ENCODE data around the gene NR3C1. TPM values are rescaled to one million over a fixed set of nuclear protein-coding genes. Genes with fewer than 3 reads are reported as not detected.

The NR3C1 gene
- total and polyA plus RNA-seq, 2 of the 13 experiments (the other 11 are each of a cell fraction or from before 2014, with no cell fraction given), result 10.0 to 24.3 TPM

DNA sequence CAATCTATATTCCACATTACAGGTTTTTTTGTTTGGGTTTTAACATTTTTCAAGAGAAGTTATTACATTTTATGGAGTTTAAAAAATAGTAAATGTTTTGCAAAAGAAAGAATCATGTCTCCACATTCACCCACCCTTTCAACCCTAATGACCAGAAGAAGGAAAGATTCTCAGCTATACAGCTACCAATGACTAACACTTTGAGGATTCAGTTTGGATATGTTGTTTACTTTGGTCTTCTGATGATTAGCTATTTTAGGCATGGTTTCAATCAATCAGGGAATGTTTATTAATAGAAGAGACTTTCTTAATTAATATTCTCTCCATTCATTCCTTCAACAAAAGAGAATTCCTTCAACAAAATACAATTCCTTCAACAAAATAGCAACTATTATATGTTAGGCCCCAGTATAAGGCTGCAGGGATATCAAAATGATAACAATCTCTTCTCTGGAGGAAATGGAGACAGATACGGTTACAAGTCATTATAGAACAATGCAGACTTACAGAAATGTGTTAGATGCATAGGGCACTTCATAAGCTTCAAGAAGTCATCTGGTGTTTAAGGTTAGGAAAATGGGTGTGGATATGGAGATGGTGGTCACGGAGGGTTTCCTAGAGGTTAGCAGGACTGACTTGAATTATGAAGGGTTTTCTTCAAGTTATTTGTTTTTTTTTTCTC, 9.3 kb upstream of the NR3C1 start:
- BruUV-seq (replicated peaks), result no TSS peak
- in situ Hi-C loops (cut with HindIII; ENCODE audit: extremely low pct_ligation_motif_present, low pct_unique_long_range_greater_than_20kb) (no loop called here), intact Hi-C loops (cut with micrococcal nuclease; ENCODE audit: unreplicated experiment) (no loop called here)
- no peak overlapping the region for H2AFZ ChIP-seq (ENCODE audit: low read length)
- no peaks in the 10 kb centered on the region for H3K36me3 ChIP-seq (replicated peaks in 1 of 2; ENCODE audit: control insufficient read depth in 1 of 2, insufficient read depth in 2 of 2, low read length in 2 of 2)
- no peak overlapping the region for H3K9ac ChIP-seq (ENCODE audit: insufficient read depth, low read depth, low read length)
- H3K79me2 ChIP-seq (ENCODE audit: insufficient read depth, low read length), result no peaks in the 10 kb centered on the region
- H3K27me3 ChIP-seq (ENCODE audit: control insufficient read depth in 1 of 2, insufficient read depth in 2 of 2, low read length in 2 of 2), result no peaks in the 10 kb centered on the region
- ChIA-PET CTCF (ENCODE audit: low intra/inter-chr PET ratio, low total read pairs) (no interaction called here), POLR2A (interaction anchor here (0.9 kb wide), 1 partner anchor 9 kb away, joined by 3 read pairs; no protein-coding TSS in a partner anchor)
- TF ChIP-seq SALL2 (CRISPR knock-in tag; IDR thresholded peaks at IDR 0.05), result no peak
- no peak for TF ChIP-seq ZNF274 (CRISPR knock-in tag; IDR thresholded peaks at IDR 0.05)
- TF ChIP-seq SIN3A (IDR thresholded peaks at IDR 0.05; ENCODE audit: borderline replicate concordance, low read depth, low read length), result no peak
- TF ChIP-seq ZSCAN25 (CRISPR knock-in tag; IDR thresholded peaks at IDR 0.05), result no peak
- no peak for TF ChIP-seq MAF1 (CRISPR knock-in tag; IDR thresholded peaks at IDR 0.05; ENCODE audit: borderline replicate concordance)
- TF ChIP-seq, protein P1, sequence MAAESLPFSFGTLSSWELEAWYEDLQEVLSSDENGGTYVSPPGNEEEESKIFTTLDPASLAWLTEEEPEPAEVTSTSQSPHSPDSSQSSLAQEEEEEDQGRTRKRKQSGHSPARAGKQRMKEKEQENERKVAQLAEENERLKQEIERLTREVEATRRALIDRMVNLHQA (CRISPR knock-in tag; IDR thresholded peaks at IDR 0.05), result no peak
- H3K4me3 ChIP-seq (replicated peaks in 1 of 3; ENCODE audit: insufficient read depth in 1 of 3, low read depth in 2 of 3, low read length in 3 of 3), result no peak overlapping the region
- WGBS (ENCODE audit: low lambda C conversion rate), result 66% methylated on average over 2 of the region's 2 CpGs
- no peak for ATAC-seq
- H4K20me1 ChIP-seq (ENCODE audit: insufficient read depth, low read length), result no peaks in the 10 kb centered on the region
- no peak for DNase-seq (ENCODE audit: low spot score)
- H3K4me2 ChIP-seq (ENCODE audit: low read depth, low read length), result no peak overlapping the region
- H3K9me3 ChIP-seq (ENCODE audit: low read length), result no peaks in the 10 kb centered on the region
- H3K27ac ChIP-seq (ENCODE audit: extremely low read length, insufficient read depth, low read length), result no peak overlapping the region
- no peak for FAIRE-seq
- H3K4me1 ChIP-seq (ENCODE audit: insufficient read depth, low read length), result peaks cover 20% of the 10 kb centered on the region

- H3K4me3 ChIP-seq (replicated peaks in 1 of 3; ENCODE audit: insufficient read depth in 1 of 3, low read depth in 2 of 3, low read length in 3 of 3), result no peak overlapping the region
- CTCF ChIA-PET (ENCODE audit: low intra/inter-chr PET ratio, low total read pairs), result no interaction called here
- H3K9me3 ChIP-seq (ENCODE audit: low read length), result no peaks in the 10 kb centered on the region
- H3K9ac ChIP-seq (ENCODE audit: insufficient read depth, low read depth, low read length), result no peak overlapping the region
- intact Hi-C loops (cut with micrococcal nuclease; ENCODE audit: unreplicated experiment) (loop anchor here (10.0 kb wide), 1 partner anchor 155 kb away; no protein-coding TSS in a partner anchor), in situ Hi-C loops (cut with HindIII; ENCODE audit: extremely low pct_ligation_motif_present, low pct_unique_long_range_greater_than_20kb) (no loop called here)
- FAIRE-seq, result no peak
- no peaks in the 10 kb centered on the region for H3K27me3 ChIP-seq (ENCODE audit: control insufficient read depth in 1 of 2, insufficient read depth in 2 of 2, low read length in 2 of 2)
- no peak overlapping the region for H3K4me2 ChIP-seq (ENCODE audit: low read depth, low read length)
- no peaks in the 10 kb centered on the region for H3K36me3 ChIP-seq (replicated peaks in 1 of 2; ENCODE audit: control insufficient read depth in 1 of 2, insufficient read depth in 2 of 2, low read length in 2 of 2)
- no peaks in the 10 kb centered on the region for H4K20me1 ChIP-seq (ENCODE audit: insufficient read depth, low read length)
- POLR2A ChIA-PET, result no interaction called here
- no peak overlapping the region for H2AFZ ChIP-seq (ENCODE audit: low read length)
- ATAC-seq, result no peak
- H3K79me2 ChIP-seq (ENCODE audit: insufficient read depth, low read length), result no peaks in the 10 kb centered on the region
- no peak for DNase-seq (ENCODE audit: low spot score)
- H3K27ac ChIP-seq (ENCODE audit: extremely low read length, insufficient read depth, low read length), result no peak overlapping the region
- H3K4me1 ChIP-seq (ENCODE audit: insufficient read depth, low read length), result peaks cover 15% of the 10 kb centered on the region; the same call in 1 of the 2 replicates
- BruUV-seq (replicated peaks), result no TSS peak
- WGBS (ENCODE audit: low lambda C conversion rate), result 63% methylated on average over 2 of the region's 2 CpGs
- TF ChIP-seq MAX (IDR thresholded peaks at IDR 0.05), result no peak
- no peak for TF ChIP-seq ZGPAT (CRISPR knock-in tag; IDR thresholded peaks at IDR 0.05)
- no peak for TF ChIP-seq ZNF350 (CRISPR knock-in tag; IDR thresholded peaks at IDR 0.05; ENCODE audit: borderline replicate concordance, low read depth)
- TF ChIP-seq JUN (CRISPR knock-in tag; IDR thresholded peaks at IDR 0.05), result no peak
- TF ChIP-seq AKAP8 (CRISPR knock-in tag; IDR thresholded peaks at IDR 0.05), result no peak
- TF ChIP-seq SALL1 (CRISPR knock-in tag; IDR thresholded peaks at IDR 0.05), result no peak
- TF ChIP-seq MXD4 (CRISPR knock-in tag; IDR thresholded peaks at IDR 0.05), result no peak
- no peak for TF ChIP-seq KDM5B (CRISPR knock-in tag; IDR thresholded peaks at IDR 0.05; ENCODE audit: borderline replicate concordance)
- TF ChIP-seq, protein P2, sequence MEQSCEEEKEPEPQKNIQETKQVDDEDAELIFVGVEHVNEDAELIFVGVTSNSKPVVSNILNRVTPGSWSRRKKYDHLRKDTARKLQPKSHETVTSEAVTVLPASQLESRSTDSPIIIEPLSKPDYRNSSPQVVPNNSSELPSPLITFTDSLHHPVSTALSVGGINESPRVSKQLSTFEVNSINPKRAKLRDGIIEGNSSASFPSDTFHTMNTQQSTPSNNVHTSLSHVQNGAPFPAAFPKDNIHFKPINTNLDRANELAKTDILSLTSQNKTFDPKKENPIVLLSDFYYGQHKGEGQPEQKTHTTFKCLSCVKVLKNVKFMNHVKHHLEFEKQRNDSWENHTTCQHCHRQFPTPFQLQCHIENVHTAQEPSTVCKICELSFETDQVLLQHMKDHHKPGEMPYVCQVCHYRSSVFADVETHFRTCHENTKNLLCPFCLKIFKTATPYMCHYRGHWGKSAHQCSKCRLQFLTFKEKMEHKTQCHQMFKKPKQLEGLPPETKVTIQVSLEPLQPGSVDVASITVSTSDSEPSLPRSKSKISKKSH (CRISPR knock-in tag; IDR thresholded peaks at IDR 0.05; ENCODE audit: borderline replicate concordance), result no peak
- no peak for TF ChIP-seq KMT2B (CRISPR knock-in tag; IDR thresholded peaks at IDR 0.05)
Observed at GRCh38 chr5:143409926-143410325, 6.4 kb upstream of the NR3C1 start.

Data from HepG2 (cell line).